CD14-positive monocyte (primary cell): ENCODE measurements around the gene TMOD1. TPM values are rescaled to one million over a fixed set of nuclear protein-coding genes. Genes with fewer than 3 reads are reported as not detected.
A peak's percentile ranks its signal among the peaks of the same experiment; 100 is the strongest.

Experiments
- DNase-seq, 3 donors: peaks; one replicate each; pipeline ENCODE4 v3.0.0-alpha.2; 2011 to 2022
- H2AFZ ChIP-seq: 2 replicates; pipeline ENCODE4 v1.6.0; 2012; ENCODE audit warnings: mild to moderate bottlenecking, low read depth, low read length, inconsistent platforms; ENCODE audit not compliant: insufficient read depth, poor library complexity, severe bottlenecking
- H3K27ac ChIP-seq, 2 donors: 1 replicate in 1 of 2; 2 replicates in 1 of 2; pipeline ENCODE4 v1.5.1; 2012 to 2013; ENCODE audit warnings: low read length in 2 of 2, control low read depth in 1 of 2, inconsistent platforms in 1 of 2, low read depth in 1 of 2, mild to moderate bottlenecking in 1 of 2
- H3K27me3 ChIP-seq, 2 donors: one replicate each; pipeline versions ENCODE4 v1.6.0 to v1.6.1; 2011 to 2013; ENCODE audit warnings: low read length in 2 of 2; ENCODE audit not compliant: control insufficient read depth in 2 of 2, insufficient read depth in 2 of 2
- H3K36me3 ChIP-seq, 2 donors: replicated peaks in 1 of 2; 1 replicate in 1 of 2; 2 replicates in 1 of 2; pipeline versions ENCODE4 v1.5.1 to v1.6.1; 2012 to 2013; ENCODE audit warnings: low read length in 2 of 2, control low read depth in 1 of 2, inconsistent platforms in 1 of 2, mild to moderate bottlenecking in 1 of 2; ENCODE audit not compliant: insufficient read depth in 2 of 2, control insufficient read depth in 1 of 2
- H3K4me1 ChIP-seq, 2 donors: 1 replicate in 1 of 2; 2 replicates in 1 of 2; pipeline versions ENCODE4 v1.5.1 to v1.6.1; 2012 to 2013; ENCODE audit warnings: low read length in 2 of 2, control low read depth in 1 of 2, inconsistent platforms in 1 of 2, mild to moderate bottlenecking in 1 of 2, moderate library complexity in 1 of 2; ENCODE audit not compliant: insufficient read depth in 2 of 2, control insufficient read depth in 1 of 2
- H3K4me2 ChIP-seq: replicated peaks from 2 replicates; pipeline ENCODE3; 2012; ENCODE audit warnings: low read length, moderate library complexity, mild to moderate bottlenecking; ENCODE audit not compliant: poor library complexity, severe bottlenecking; ENCODE audit errors: extremely low read depth
- H3K4me3 ChIP-seq, 3 experiments: fragments of 200-600 bp in 1 of 3; sonication (generic) in 1 of 3; replicated peaks in 1 of 3; 1 replicate in 2 of 3; 2 replicates in 1 of 3; pipeline ENCODE4 v1.5.1; 2011 to 2013; ENCODE audit warnings: low read length in 3 of 3, mild to moderate bottlenecking in 3 of 3, control low read depth in 2 of 3, low read depth in 2 of 3, inconsistent platforms in 1 of 3, moderate library complexity in 1 of 3
- H3K79me2 ChIP-seq: 2 replicates; pipeline ENCODE4 v1.6.0; 2012; ENCODE audit warnings: mild to moderate bottlenecking, control low read depth, inconsistent platforms, low read length, moderate library complexity; ENCODE audit not compliant: insufficient read depth
- H3K9ac ChIP-seq: 2 replicates; pipeline ENCODE4 v1.6.0; 2017; ENCODE audit warnings: low read length, mild to moderate bottlenecking; ENCODE audit not compliant: insufficient read depth, poor library complexity, severe bottlenecking
- H3K9me3 ChIP-seq, 2 donors: replicated peaks in 1 of 2; 1 replicate in 1 of 2; 2 replicates in 1 of 2; pipeline versions ENCODE4 v1.5.1 to v1.6.1; 2012 to 2013; ENCODE audit warnings: low read length in 2 of 2, control low read depth in 1 of 2; ENCODE audit not compliant: control insufficient read depth in 1 of 2, insufficient read depth in 1 of 2
- H4K20me1 ChIP-seq: 2 replicates; pipeline ENCODE4 v1.6.0; 2012; ENCODE audit warnings: mild to moderate bottlenecking, low read length, control low read depth, moderate library complexity; ENCODE audit not compliant: insufficient read depth
- H3K27ac Mint-ChIP-seq, 7 donors: one replicate each; pipeline ENCODE4 v1.8.0; 2020; ENCODE audit warnings: mild to moderate bottlenecking in 7 of 7, mixed read lengths in 7 of 7, moderate library complexity in 6 of 7, inconsistent platforms in 2 of 7
- H3K27me3 Mint-ChIP-seq, 3 donors: one replicate each; pipeline ENCODE4 v1.8.0; 2021 to 2022; ENCODE audit warnings: low read depth in 3 of 3, mild to moderate bottlenecking in 3 of 3, mixed read lengths in 3 of 3, moderate library complexity in 3 of 3, inconsistent platforms in 1 of 3
- H3K36me3 Mint-ChIP-seq, 2 donors: one replicate each; pipeline ENCODE4 v1.8.0; 2020; ENCODE audit warnings: mixed read lengths in 2 of 2, inconsistent platforms in 1 of 2, mild to moderate bottlenecking in 1 of 2
- H3K4me1 Mint-ChIP-seq: one replicate; pipeline ENCODE4 v1.8.0; 2020; ENCODE audit warnings: mild to moderate bottlenecking, mixed read lengths
- H3K4me3 Mint-ChIP-seq, 2 donors: one replicate each; pipeline ENCODE4 v1.8.0; 2020; ENCODE audit warnings: mild to moderate bottlenecking in 2 of 2, mixed read lengths in 2 of 2, moderate library complexity in 1 of 2
- H3K9me3 Mint-ChIP-seq, 7 donors: one replicate each; pipeline ENCODE4 v1.8.0; 2020 to 2022; ENCODE audit warnings: mixed read lengths in 7 of 7, mild to moderate bottlenecking in 6 of 7, moderate library complexity in 6 of 7, inconsistent platforms in 2 of 7
- CTCF ChIP-seq: fragments of 200-600 bp; IDR thresholded peaks from one replicate; pipeline ENCODE4 v1.8.0; 2022; ENCODE audit warnings: antibody characterized with exemption, mild to moderate bottlenecking
- WGBS: methylation state at CpG from one replicate; pipeline ENCODE4 v1.1.5; 2013; ENCODE audit warnings: missing lambda C conversion rate; ENCODE audit not compliant: insufficient coverage; 5-methylcytosine and 5-hydroxymethylcytosine counted together
- intact Hi-C, 2 donors: fragments of 100-400 bp; cut with micrococcal nuclease; formaldehyde crosslinking; loops; one replicate each; pipeline versions ENCODE4 v1.15.0 to v1.15.1; 2023
- polyA plus RNA-seq, 3 donors: library from polyadenylated mRNA; depleted of rRNA in 1 of 3; unstranded in 2 of 3; stranded (reverse) in 1 of 3; fragments of 300-500 nt in 2 of 3; fragments of >200 nt in 1 of 3; fragmentation: Illumina TruSeq in 2 of 3; gene quantifications; 1 replicate in 2 of 3; 2 replicates in 1 of 3; pipeline ENCODE4 v1.2.3, GENCODE V29; 2012 to 2021

TMOD1 gene
- polyA plus RNA-seq, 3 donors = 0.09 to 0.81 (median 0.59) TPM

- Mint-ChIP-seq H3K27ac (no peak overlapping the region), H3K4me3 (no peak overlapping the region), H3K9me3 (peaks cover 0 to 2% (median 0%) of the 10 kb centered on the region in 7 donors), H3K36me3 (no peaks in the 10 kb centered on the region), H3K4me1 (peaks cover under 1% of the 10 kb centered on the region), H3K27me3 (peaks cover 6 to 9% (median 8%) of the 10 kb centered on the region in 3 donors)
- H3K79me2 ChIP-seq = no peaks in the 10 kb centered on the region
- H3K9me3 ChIP-seq = no peaks in the 10 kb centered on the region
- no peaks in the 10 kb centered on the region for H4K20me1 ChIP-seq
- H2AFZ ChIP-seq = no peak overlapping the region
- no peak for DNase-seq
- H3K27me3 ChIP-seq = peaks cover 3% of the 10 kb centered on the region in 2 donors
- no peaks in the 10 kb centered on the region for H3K4me1 ChIP-seq
- TF ChIP-seq CTCF = no peak
- no peaks in the 10 kb centered on the region for H3K36me3 ChIP-seq
- H3K27ac ChIP-seq = no peak overlapping the region
- intact Hi-C loops = no loop called here
- no peak overlapping the region for H3K4me3 ChIP-seq
- H3K4me2 ChIP-seq = no peak overlapping the region
- no CpG with 5 or more reads among the region's 4 CpGs for WGBS
- H3K9ac ChIP-seq = no peak overlapping the region
Measured at GRCh38 chr9:97524424-97524823, 23.0 kb downstream of the TMOD1 start.

DNA sequence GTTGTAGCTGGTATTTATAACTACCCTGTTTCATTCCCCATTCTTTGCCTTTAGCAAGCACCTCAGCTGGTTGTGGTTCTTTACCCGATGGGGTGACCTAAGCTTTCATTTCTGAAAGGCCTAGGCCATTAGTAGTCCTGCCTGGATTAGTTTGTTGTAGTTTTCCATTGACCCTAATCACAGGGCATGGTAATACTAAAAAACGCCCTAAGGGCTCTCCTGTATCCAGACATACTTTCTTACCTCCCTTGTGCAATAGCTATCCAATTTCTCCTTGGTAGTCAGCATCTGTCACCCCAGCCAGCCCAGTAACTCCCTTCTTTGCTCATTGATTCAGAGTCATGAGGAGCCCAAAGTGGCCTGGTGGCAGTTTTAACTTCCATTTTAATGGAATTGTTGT is 24.0 kb downstream of the TMOD1 start:
- WGBS = no CpG with 5 or more reads among the region's 2 CpGs
- Histone ChIP-seq H3K4me2 (no peak overlapping the region), H3K79me2 (no peaks in the 10 kb centered on the region), H3K4me3 (no peak overlapping the region), H2AFZ (no peak overlapping the region), H3K9ac (no peak overlapping the region), H3K9me3 (no peaks in the 10 kb centered on the region), H3K27me3 (no peaks in the 10 kb centered on the region), H4K20me1 (no peaks in the 10 kb centered on the region), H3K27ac (no peak overlapping the region), H3K36me3 (no peaks in the 10 kb centered on the region), H3K4me1 (no peaks in the 10 kb centered on the region)
- TF ChIP-seq CTCF = no peak
- peaks cover 1 to 5% (median 2%) of the 10 kb centered on the region in 3 donors for H3K27me3 Mint-ChIP-seq
- peaks cover 0 to 2% (median 0%) of the 10 kb centered on the region in 7 donors for H3K9me3 Mint-ChIP-seq
- H3K4me3 Mint-ChIP-seq = no peak overlapping the region
- H3K27ac Mint-ChIP-seq = peak overlapping the region in 1 of 7 donors; percentile 66
- intact Hi-C loops = no loop called here
- no peaks in the 10 kb centered on the region for H3K36me3 Mint-ChIP-seq
- no peak for DNase-seq
- peaks cover 2% of the 10 kb centered on the region for H3K4me1 Mint-ChIP-seq
